ENCODE results near the gene POC1B.

DNA sequence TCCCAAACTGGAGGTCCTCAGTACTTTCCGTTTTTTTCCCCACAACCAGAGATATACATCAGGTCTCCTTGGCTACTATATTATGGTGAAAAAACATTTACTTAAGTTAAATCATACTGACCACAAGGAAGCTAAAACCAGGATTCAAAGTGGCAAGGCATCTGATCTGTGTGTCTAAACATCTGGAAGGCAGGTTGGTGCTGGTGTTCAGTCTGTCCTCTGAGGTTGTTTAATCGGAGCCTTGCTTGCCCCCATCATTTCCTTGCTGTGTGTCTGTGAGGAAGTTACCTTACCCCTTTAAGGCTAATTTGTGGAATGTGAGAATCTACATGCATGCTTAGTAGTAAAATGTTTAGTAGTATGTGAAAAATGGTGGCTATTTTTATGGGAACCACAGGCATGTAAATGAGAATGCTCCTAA, 76.9 kb downstream of the POC1B start:
- TF ChIP-seq, protein P1, sequence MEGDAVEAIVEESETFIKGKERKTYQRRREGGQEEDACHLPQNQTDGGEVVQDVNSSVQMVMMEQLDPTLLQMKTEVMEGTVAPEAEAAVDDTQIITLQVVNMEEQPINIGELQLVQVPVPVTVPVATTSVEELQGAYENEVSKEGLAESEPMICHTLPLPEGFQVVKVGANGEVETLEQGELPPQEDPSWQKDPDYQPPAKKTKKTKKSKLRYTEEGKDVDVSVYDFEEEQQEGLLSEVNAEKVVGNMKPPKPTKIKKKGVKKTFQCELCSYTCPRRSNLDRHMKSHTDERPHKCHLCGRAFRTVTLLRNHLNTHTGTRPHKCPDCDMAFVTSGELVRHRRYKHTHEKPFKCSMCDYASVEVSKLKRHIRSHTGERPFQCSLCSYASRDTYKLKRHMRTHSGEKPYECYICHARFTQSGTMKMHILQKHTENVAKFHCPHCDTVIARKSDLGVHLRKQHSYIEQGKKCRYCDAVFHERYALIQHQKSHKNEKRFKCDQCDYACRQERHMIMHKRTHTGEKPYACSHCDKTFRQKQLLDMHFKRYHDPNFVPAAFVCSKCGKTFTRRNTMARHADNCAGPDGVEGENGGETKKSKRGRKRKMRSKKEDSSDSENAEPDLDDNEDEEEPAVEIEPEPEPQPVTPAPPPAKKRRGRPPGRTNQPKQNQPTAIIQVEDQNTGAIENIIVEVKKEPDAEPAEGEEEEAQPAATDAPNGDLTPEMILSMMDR (IDR thresholded peaks at IDR 0.05), result no peak
- TF ChIP-seq POLR2A (IDR thresholded peaks at IDR 0.05), result no peak
